SU-DHL-6 (cell line): Measurements from ENCODE around the gene ATP9B.

Experiments
- CTCF ChIP-seq: fragments of 200-600 bp; sonication (generic); IDR thresholded peaks from one replicate; pipeline ENCODE4 v1.5.1; 2017; ENCODE audit warnings: antibody characterized with exemption, mild to moderate bottlenecking, low read length, moderate library complexity; ENCODE audit not compliant: insufficient read depth, poor library complexity, severe bottlenecking
- EZH2phosphoT487 ChIP-seq: fragments of 200-600 bp; sonication (generic), shearing (Covaris generic); conservative IDR thresholded peaks from 2 replicates; pipeline ENCODE4 v1.6.1; 2018; ENCODE audit warnings: mild to moderate bottlenecking, antibody characterized with exemption, low read length, moderate library complexity, mixed read lengths

GRCh38 chr18:79314838-79315388 is 245.7 kb downstream of the ATP9B start:
- TF ChIP-seq CTCF (no peak), EZH2phosphoT487 (no peak)
